ENCODE data around the gene CSK. TPM values are rescaled to one million over a fixed set of nuclear protein-coding genes. Genes with fewer than 3 reads are reported as not detected.
A peak's percentile ranks its signal among the peaks of the same experiment; 100 is the strongest.

The CSK gene
- total RNA-seq, 1 donor from 2014 or later = 83.8 TPM

- Histone ChIP-seq H3K27ac (peak overlapping the region; percentile 85), H3K27me3 (ENCODE audit: low read depth) (no peaks in the 10 kb centered on the region), H3K4me3 (peak overlapping the region; percentile 44), H3K36me3 (no peaks in the 10 kb centered on the region), H3K4me1 (peaks cover 99% of the 10 kb centered on the region), H3K9me3 (no peaks in the 10 kb centered on the region)
- ATAC-seq (peak in 1 of 2 donors; percentile 12), DNase-seq (no peak)
- no peak for TF ChIP-seq CTCF (IDR thresholded peaks at IDR 0.05)
- intact Hi-C loops (cut with DNase I) = no loop called here
Observed at GRCh38 chr15:74788683-74789151, 6.8 kb downstream of the CSK start.

- Histone ChIP-seq H3K4me1 (peaks cover 96% of the 10 kb centered on the region), H3K36me3 (no peaks in the 10 kb centered on the region)
- intact Hi-C loops (cut with DNase I) = no loop called here
Observed at GRCh38 chr15:74789171-74789631, 7.3 kb downstream of the CSK start.

GRCh38 chr15:74789741-74790079 lies 7.8 kb downstream of the CSK start:
- no peak for TF ChIP-seq CTCF (IDR thresholded peaks at IDR 0.05)
- DNase-seq (no peak), ATAC-seq (no peak)
- Histone ChIP-seq H3K27me3 (ENCODE audit: low read depth) (no peaks in the 10 kb centered on the region), H3K9me3 (no peaks in the 10 kb centered on the region), H3K4me1 (peaks cover 91% of the 10 kb centered on the region), H3K36me3 (peaks cover 1% of the 10 kb centered on the region), H3K4me3 (peak overlapping the region; percentile 44), H3K27ac (peak overlapping the region; percentile 85)
- intact Hi-C loops (cut with DNase I) = no loop called here

More at GRCh38 chr15:74789171-74789631, 7.3 kb downstream of the CSK start:
- H3K9me3 ChIP-seq = no peaks in the 10 kb centered on the region
- peak overlapping the region; percentile 44 for H3K4me3 ChIP-seq
- TF ChIP-seq CTCF (IDR thresholded peaks at IDR 0.05) = no peak
- no peaks in the 10 kb centered on the region for H3K27me3 ChIP-seq (ENCODE audit: low read depth)
- ATAC-seq (no peak), DNase-seq (no peak)
- peak overlapping the region; percentile 85 for H3K27ac ChIP-seq

GRCh38 chr15:74790080-74790916 lies 8.4 kb downstream of the CSK start:
- Histone ChIP-seq H3K4me3 (peak overlapping the region; percentile 44), H3K4me1 (peaks cover 85% of the 10 kb centered on the region), H3K36me3 (peaks cover 7% of the 10 kb centered on the region), H3K27me3 (ENCODE audit: low read depth) (no peaks in the 10 kb centered on the region), H3K27ac (peak overlapping the region; percentile 85), H3K9me3 (no peaks in the 10 kb centered on the region)
- no peak for ATAC-seq
- intact Hi-C loops (cut with DNase I) = no loop called here
- no peak for TF ChIP-seq CTCF (IDR thresholded peaks at IDR 0.05)
- DNase-seq = peak; percentile 77

- ATAC-seq (no peak), DNase-seq (no peak)
- Histone ChIP-seq H3K9me3 (no peaks in the 10 kb centered on the region), H3K4me1 (peaks cover 86% of the 10 kb centered on the region), H3K27me3 (ENCODE audit: low read depth) (no peaks in the 10 kb centered on the region), H3K36me3 (peaks cover 10% of the 10 kb centered on the region), H3K4me3 (peak overlapping the region; percentile 44), H3K27ac (peak overlapping the region; percentile 85)
- intact Hi-C loops (cut with DNase I) = no loop called here
- no peak for TF ChIP-seq CTCF (IDR thresholded peaks at IDR 0.05)
Observed at GRCh38 chr15:74791007-74791406, 9.1 kb downstream of the CSK start.
